Measurements from ENCODE around the gene RFTN1. TPM values are rescaled to one million over a fixed set of nuclear protein-coding genes. Genes with fewer than 3 reads are reported as not detected.
A peak's percentile ranks its signal among the peaks of the same experiment; 100 is the strongest.

The RFTN1 gene
- total RNA-seq, 2 experiments from 2014 or later, result 59.9 to 63.4 TPM

- Mint-ChIP-seq H3K4me1 (ENCODE audit: low read depth) (peaks cover 97% of the 10 kb centered on the region), H3K27ac (peak overlapping the region; percentile 94), H3K9me3 (ENCODE audit: insufficient read depth) (no peaks in the 10 kb centered on the region), H3K36me3 (ENCODE audit: low read depth) (peaks cover 96% of the 10 kb centered on the region), H3K27me3 (ENCODE audit: low read depth) (no peaks in the 10 kb centered on the region), H3K4me3 (peak overlapping the region; percentile 80)
- no peak for DNase-seq
- ChIA-PET CTCF (interaction anchor here (1.2 to 10.7 kb wide), 9 partner anchors 11 to 247 kb away, joined by 3 to 190 read pairs (median 10); no protein-coding TSS in a partner anchor), POLR2A (interaction anchor here (0.7 to 4.3 kb wide), 5 partner anchors 7 to 17 kb away, joined by 3 to 41 read pairs (median 14); no protein-coding TSS in a partner anchor)
- no peak for ATAC-seq
Measured at GRCh38 chr3:16303037-16303575, 210.4 kb downstream of the RFTN1 start.

GRCh38 chr3:16302082-16302631 is 211.3 kb downstream of the RFTN1 start:
- no peak for DNase-seq
- H3K4me3 Mint-ChIP-seq, result peak overlapping the region; percentile 80
- ChIA-PET POLR2A (interaction anchor here (3.1 to 4.3 kb wide), 2 partner anchors 11 to 14 kb away, joined by 14 to 41 read pairs; no protein-coding TSS in a partner anchor), CTCF (interaction anchor here (0.9 to 10.7 kb wide), 11 partner anchors 10 to 210 kb away, joined by 3 to 190 read pairs (median 6); no protein-coding TSS in a partner anchor)
- peaks cover 96% of the 10 kb centered on the region for H3K36me3 Mint-ChIP-seq (ENCODE audit: low read depth)
- no peak for ATAC-seq
- peaks cover under 1% of the 10 kb centered on the region for H3K9me3 Mint-ChIP-seq (ENCODE audit: insufficient read depth)
- no peaks in the 10 kb centered on the region for H3K27me3 Mint-ChIP-seq (ENCODE audit: low read depth)
- H3K27ac Mint-ChIP-seq, result peak overlapping the region; percentile 94
- H3K4me1 Mint-ChIP-seq (ENCODE audit: low read depth), result peaks cover 97% of the 10 kb centered on the region

GRCh38 chr3:16301507-16301906 is 212.0 kb downstream of the RFTN1 start:
- POLR2A ChIA-PET, result interaction anchor here (0.7 to 4.3 kb wide), 10 partner anchors 8 to 242 kb away, joined by 3 to 41 read pairs (median 8); partner anchors contain the start of genes DPH3 and OXNAD1
- ATAC-seq (peak; percentile 47), DNase-seq (peak; percentile 68)
- H3K4me3 Mint-ChIP-seq, result peak overlapping the region; percentile 80
- CTCF ChIA-PET, result interaction anchor here (0.9 to 10.7 kb wide), 16 partner anchors 8 to 253 kb away, joined by 3 to 190 read pairs (median 6); no protein-coding TSS in a partner anchor
- H3K9me3 Mint-ChIP-seq (ENCODE audit: insufficient read depth), result peaks cover 3% of the 10 kb centered on the region
- no peaks in the 10 kb centered on the region for H3K27me3 Mint-ChIP-seq (ENCODE audit: low read depth)
- H3K27ac Mint-ChIP-seq, result peak overlapping the region; percentile 94
- H3K36me3 Mint-ChIP-seq (ENCODE audit: low read depth), result peaks cover 96% of the 10 kb centered on the region
- H3K4me1 Mint-ChIP-seq (ENCODE audit: low read depth), result peaks cover 97% of the 10 kb centered on the region

- Mint-ChIP-seq H3K27me3 (ENCODE audit: low read depth) (no peaks in the 10 kb centered on the region), H3K27ac (peak overlapping the region; percentile 94), H3K4me1 (ENCODE audit: low read depth) (peaks cover 97% of the 10 kb centered on the region), H3K9me3 (ENCODE audit: insufficient read depth) (peaks cover 6% of the 10 kb centered on the region), H3K36me3 (ENCODE audit: low read depth) (peaks cover 96% of the 10 kb centered on the region), H3K4me3 (peak overlapping the region; percentile 80)
- ATAC-seq (peak; percentile 80), DNase-seq (peak; percentile 82)
- CTCF ChIA-PET, result interaction anchor here (0.9 to 10.7 kb wide), 13 partner anchors 8 to 253 kb away, joined by 3 to 190 read pairs (median 7); no protein-coding TSS in a partner anchor
- POLR2A ChIA-PET, result interaction anchor here (0.7 to 4.3 kb wide), 10 partner anchors 9 to 242 kb away, joined by 3 to 41 read pairs (median 8); partner anchors contain the start of genes DPH3 and OXNAD1
Measured at GRCh38 chr3:16300881-16301359, 212.6 kb downstream of the RFTN1 start.

GRCh38 chr3:16300307-16300706 is 213.2 kb downstream of the RFTN1 start:
- H3K36me3 Mint-ChIP-seq (ENCODE audit: low read depth), result peaks cover 96% of the 10 kb centered on the region
- H3K4me3 Mint-ChIP-seq, result peak overlapping the region; percentile 80
- no peaks in the 10 kb centered on the region for H3K27me3 Mint-ChIP-seq (ENCODE audit: low read depth)
- ATAC-seq (peak; percentile 14), DNase-seq (peak; percentile 22)
- ChIA-PET POLR2A (interaction anchor here (0.5 to 4.3 kb wide), 10 partner anchors 9 to 563 kb away, joined by 3 to 41 read pairs (median 8); partner anchors contain the start of genes DPH3 and OXNAD1), CTCF (interaction anchor here (1.2 to 10.7 kb wide), 10 partner anchors 8 to 250 kb away, joined by 3 to 190 read pairs (median 8); no protein-coding TSS in a partner anchor)
- H3K27ac Mint-ChIP-seq, result peak overlapping the region; percentile 94
- peaks cover 97% of the 10 kb centered on the region for H3K4me1 Mint-ChIP-seq (ENCODE audit: low read depth)
- peaks cover 6% of the 10 kb centered on the region for H3K9me3 Mint-ChIP-seq (ENCODE audit: insufficient read depth)

- DNase-seq (peak; percentile 26), ATAC-seq (no peak)
- H3K27ac Mint-ChIP-seq, result peak overlapping the region; percentile 94
- H3K4me1 Mint-ChIP-seq (ENCODE audit: low read depth), result peaks cover 96% of the 10 kb centered on the region
- peaks cover 96% of the 10 kb centered on the region for H3K36me3 Mint-ChIP-seq (ENCODE audit: low read depth)
- ChIA-PET POLR2A (interaction anchor here (1.8 to 4.3 kb wide), 5 partner anchors 8 to 18 kb away, joined by 9 to 41 read pairs (median 13); no protein-coding TSS in a partner anchor), CTCF (interaction anchor here (1.8 to 10.7 kb wide), 3 partner anchors 8 to 251 kb away, joined by 7 to 190 read pairs (median 9); no protein-coding TSS in a partner anchor)
- H3K27me3 Mint-ChIP-seq (ENCODE audit: low read depth), result no peaks in the 10 kb centered on the region
- peaks cover 8% of the 10 kb centered on the region for H3K9me3 Mint-ChIP-seq (ENCODE audit: insufficient read depth)
- peak overlapping the region; percentile 80 for H3K4me3 Mint-ChIP-seq
Measured at GRCh38 chr3:16299746-16300145, 213.8 kb downstream of the RFTN1 start.

- Mint-ChIP-seq H3K4me3 (peak overlapping the region; percentile 80), H3K9me3 (ENCODE audit: insufficient read depth) (peaks cover 12% of the 10 kb centered on the region)
- POLR2A ChIA-PET, result no interaction called here
Measured at GRCh38 chr3:16298891-16299290, 214.6 kb downstream of the RFTN1 start.

GRCh38 chr3:16297997-16298885 is 215.3 kb downstream of the RFTN1 start:
- POLR2A ChIA-PET, result interaction anchor here (0.6 kb wide), 2 partner anchors 20 to 206 kb away, joined by 3 read pairs; no protein-coding TSS in a partner anchor
- ATAC-seq (no peak), DNase-seq (no peak)
- Mint-ChIP-seq H3K4me1 (ENCODE audit: low read depth) (peaks cover 95% of the 10 kb centered on the region), H3K27me3 (ENCODE audit: low read depth) (no peaks in the 10 kb centered on the region), H3K4me3 (peak overlapping the region; percentile 80), H3K36me3 (ENCODE audit: low read depth) (peaks cover 98% of the 10 kb centered on the region), H3K27ac (peak overlapping the region; percentile 83), H3K9me3 (ENCODE audit: insufficient read depth) (peaks cover 17% of the 10 kb centered on the region)
- CTCF ChIA-PET, result interaction anchor here (1.3 kb wide), 2 partner anchors 21 to 33 kb away, joined by 4 to 5 read pairs; no protein-coding TSS in a partner anchor

More at GRCh38 chr3:16298891-16299290, 214.6 kb downstream of the RFTN1 start:
- Mint-ChIP-seq H3K4me1 (ENCODE audit: low read depth) (peaks cover 92% of the 10 kb centered on the region), H3K27ac (peak overlapping the region; percentile 83), H3K27me3 (ENCODE audit: low read depth) (no peaks in the 10 kb centered on the region), H3K36me3 (ENCODE audit: low read depth) (peaks cover 96% of the 10 kb centered on the region)
- CTCF ChIA-PET, result interaction anchor here (1.3 kb wide), 2 partner anchors 21 to 33 kb away, joined by 4 to 5 read pairs; no protein-coding TSS in a partner anchor
- DNase-seq (no peak), ATAC-seq (no peak)

GRCh38 chr3:16295298-16295890 is 218.1 kb downstream of the RFTN1 start:
- Mint-ChIP-seq H3K27me3 (ENCODE audit: low read depth) (no peaks in the 10 kb centered on the region), H3K36me3 (ENCODE audit: low read depth) (peaks cover 92% of the 10 kb centered on the region), H3K9me3 (ENCODE audit: insufficient read depth) (peaks cover 25% of the 10 kb centered on the region), H3K27ac (peak overlapping the region; percentile 71), H3K4me1 (ENCODE audit: low read depth) (peaks cover 88% of the 10 kb centered on the region), H3K4me3 (peak overlapping the region; percentile 65)
- DNase-seq (no peak), ATAC-seq (no peak)
- CTCF ChIA-PET, result interaction anchor here (1.0 to 9.0 kb wide), 6 partner anchors 9 to 668 kb away, joined by 3 to 190 read pairs (median 14); no protein-coding TSS in a partner anchor
- POLR2A ChIA-PET, result interaction anchor here (1.2 to 2.4 kb wide), 2 partner anchors 9 kb away, joined by 7 to 15 read pairs; no protein-coding TSS in a partner anchor

GRCh38 chr3:16294844-16295243 is 218.7 kb downstream of the RFTN1 start:
- DNase-seq, result no peak
- peaks cover 91% of the 10 kb centered on the region for H3K36me3 Mint-ChIP-seq (ENCODE audit: low read depth)
- ATAC-seq, result no peak
- H3K27me3 Mint-ChIP-seq (ENCODE audit: low read depth), result no peaks in the 10 kb centered on the region
- H3K9me3 Mint-ChIP-seq (ENCODE audit: insufficient read depth), result peaks cover 25% of the 10 kb centered on the region
- POLR2A ChIA-PET, result interaction anchor here (1.2 to 2.4 kb wide), 2 partner anchors 9 to 10 kb away, joined by 7 to 15 read pairs; no protein-coding TSS in a partner anchor
- peak overlapping the region; percentile 76 for H3K27ac Mint-ChIP-seq
- CTCF ChIA-PET, result interaction anchor here (1.0 to 9.0 kb wide), 6 partner anchors 10 to 668 kb away, joined by 3 to 190 read pairs (median 14); no protein-coding TSS in a partner anchor
- peaks cover 84% of the 10 kb centered on the region for H3K4me1 Mint-ChIP-seq (ENCODE audit: low read depth)
- H3K4me3 Mint-ChIP-seq, result peak overlapping the region; percentile 65
